Left kidney (tissue), 2 donors: ENCODE measurements around the gene NCLN. TPM values are rescaled to one million over a fixed set of nuclear protein-coding genes. Genes with fewer than 3 reads are reported as not detected.

Source experiments
- DNase-seq: peaks from one replicate; pipeline ENCODE4 v3.0.0-alpha.2; 2013
- polyA plus RNA-seq: library from polyadenylated mRNA; unstranded; fragments of 120-200 nt; gene quantifications from one replicate; pipeline ENCODE4 v1.2.1, GENCODE V29; 2013; ENCODE audit not compliant: insufficient read length

NCLN gene
- polyA plus RNA-seq, 1 donor = 38.7 TPM

GRCh38 chr19:3251229-3251628 is 65.5 kb downstream of the NCLN start:
- DNase-seq = no peak

GRCh38 chr19:3252650-3253049 is 66.9 kb downstream of the NCLN start:
- no peak for DNase-seq

- no peak for DNase-seq
These were observed 67.5 kb downstream of the NCLN start for GRCh38 chr19:3253270-3253669.

GRCh38 chr19:3254520-3254919 is 68.8 kb downstream of the NCLN start:
- no peak for DNase-seq

GRCh38 chr19:3257071-3257470 is 71.3 kb downstream of the NCLN start:
- DNase-seq = no peak

Other genes with a start within 250 kb of the NCLN start
- 9.7 TPM for gene ZNF77, start 241.0 kb upstream of the NCLN start, polyA plus RNA-seq
- 8.6 TPM for gene TLE6, start 208.4 kb upstream of the NCLN start, polyA plus RNA-seq
- gene TLE2, start 156.7 kb upstream of the NCLN start, polyA plus RNA-seq = 30.0 TPM
- 381 TPM for gene TLE5, start 123.4 kb upstream of the NCLN start, polyA plus RNA-seq
- gene GNA11, start 91.6 kb upstream of the NCLN start, polyA plus RNA-seq = 60.7 TPM
- 0.65 TPM for gene GNA15, start 49.9 kb upstream of the NCLN start, polyA plus RNA-seq
- 0.12 TPM for gene S1PR4, start 7.2 kb upstream of the NCLN start, polyA plus RNA-seq
- gene CELF5, start 38.7 kb downstream of the NCLN start, polyA plus RNA-seq = 0.96 TPM
- 20.0 TPM for gene NFIC, start 180.7 kb downstream of the NCLN start, polyA plus RNA-seq